GM12874 (cell line): ENCODE results near the gene LRRC4C.

Experiments used
- CTCF ChIP-seq: IDR thresholded peaks from 2 replicates; pipeline ENCODE4 v1.5.1; 2011; ENCODE audit warnings: low read depth, mild to moderate bottlenecking, control low read depth, low read length, moderate library complexity; ENCODE audit not compliant: insufficient read depth

Gene LRRC4C

GRCh38 chr11:41419901-41420300 lies 39.6 kb downstream of the LRRC4C start:
- TF ChIP-seq CTCF: no peak

DNA sequence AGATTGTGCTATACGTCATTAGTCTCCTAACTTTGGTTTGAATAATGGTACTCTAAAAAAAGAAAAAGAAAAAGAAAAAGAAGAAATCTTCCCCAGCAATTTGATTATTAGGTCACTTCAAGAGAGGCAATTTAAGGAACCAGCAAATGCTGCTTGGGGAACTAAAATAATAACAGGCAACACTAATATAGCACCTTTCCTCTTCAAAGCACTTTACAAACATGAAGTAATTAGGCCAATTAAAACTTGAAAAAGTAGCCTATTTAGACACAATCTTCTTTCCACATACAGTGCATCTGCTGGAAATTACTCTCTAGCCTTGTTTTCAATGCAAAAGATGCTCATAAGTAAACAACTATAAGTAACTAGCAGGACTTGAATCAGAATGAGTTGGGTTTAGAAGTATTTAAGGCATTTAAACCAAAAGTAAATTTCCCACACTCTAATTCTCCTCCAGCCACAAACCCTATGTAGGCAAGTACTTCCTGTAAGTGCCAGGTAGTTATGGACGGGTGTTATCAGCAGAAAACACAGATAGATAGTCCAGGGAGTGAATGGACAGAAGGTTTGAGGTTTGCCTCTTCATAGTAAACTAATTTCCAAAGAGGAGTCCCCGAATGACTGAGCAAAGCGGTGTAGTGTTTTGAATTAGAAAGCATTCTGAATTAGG lies 44.5 kb downstream of the LRRC4C start:
- no peak for TF ChIP-seq CTCF

- TF ChIP-seq CTCF: no peak
These were observed 45.6 kb downstream of the LRRC4C start for GRCh38 chr11:41413843-41414242.

DNA sequence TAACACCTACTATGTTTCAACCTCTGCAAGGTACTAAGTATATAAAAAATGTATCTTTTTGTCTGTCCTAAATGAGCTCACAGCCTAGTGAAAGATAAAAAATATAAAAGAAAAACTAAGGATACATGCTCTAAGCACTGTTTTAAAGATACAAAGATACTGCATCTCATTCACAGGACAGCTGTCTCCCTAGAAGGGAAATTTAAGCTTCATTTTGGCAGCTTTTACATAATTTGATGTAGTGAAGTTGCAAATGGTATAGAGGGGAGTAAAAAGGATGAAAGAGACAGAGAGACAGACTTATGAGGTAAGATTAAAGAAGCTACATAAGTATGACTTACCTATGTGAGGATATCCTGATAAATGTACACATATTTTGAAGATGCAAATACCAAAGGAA lies 53.6 kb downstream of the LRRC4C start:
- no peak for TF ChIP-seq CTCF

GRCh38 chr11:41404109-41404508 lies 55.3 kb downstream of the LRRC4C start:
- no peak for TF ChIP-seq CTCF

DNA sequence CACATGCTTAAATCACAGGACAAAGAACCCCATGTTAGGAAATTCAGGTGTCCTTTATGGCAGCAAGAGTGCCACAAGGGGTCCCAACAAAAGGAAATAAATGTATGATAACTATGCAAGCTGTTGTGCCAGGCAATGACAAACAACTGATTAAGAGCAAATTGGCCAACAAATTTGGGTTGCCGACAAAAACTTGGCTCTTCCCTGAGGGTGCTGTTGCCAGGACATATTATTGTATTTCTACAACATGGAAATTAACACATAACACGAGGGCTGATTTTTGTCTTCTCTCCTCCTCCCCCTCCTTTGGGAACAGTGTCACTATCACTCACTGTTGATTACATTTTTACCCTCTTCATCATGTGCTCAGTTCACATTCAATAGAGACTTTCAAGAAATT lies 56.0 kb downstream of the LRRC4C start:
- no peak for TF ChIP-seq CTCF

DNA sequence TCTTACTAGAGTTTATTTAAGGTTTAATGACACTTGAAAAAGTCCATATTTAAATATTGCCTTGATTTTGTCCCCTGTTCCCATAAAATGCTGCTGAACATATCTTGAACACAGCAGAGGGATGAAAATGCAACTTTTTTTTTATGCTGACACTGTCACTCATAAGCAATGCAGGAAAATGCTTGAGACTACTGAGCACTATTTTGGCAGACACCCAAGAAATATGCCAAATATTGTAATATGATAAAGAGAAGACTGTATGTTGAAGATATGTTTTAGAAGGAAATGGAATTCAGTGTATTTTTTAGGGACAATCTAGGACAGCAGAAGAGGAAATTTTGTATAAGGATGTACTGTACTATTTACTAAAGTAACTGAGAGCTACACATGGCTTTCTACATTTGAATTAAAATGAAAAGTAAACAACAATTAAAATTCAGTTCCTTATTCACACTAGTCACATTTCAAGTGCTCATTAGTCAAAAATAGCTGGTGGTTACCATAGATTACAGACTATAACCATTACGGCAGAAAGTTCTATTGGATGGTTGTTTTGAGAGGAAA lies 58.6 kb downstream of the LRRC4C start:
- TF ChIP-seq CTCF: no peak

GRCh38 chr11:41400124-41400523 lies 59.3 kb downstream of the LRRC4C start:
- no peak for TF ChIP-seq CTCF
